ENCODE measurements around the gene GNAL.

Gene GNAL

DNA sequence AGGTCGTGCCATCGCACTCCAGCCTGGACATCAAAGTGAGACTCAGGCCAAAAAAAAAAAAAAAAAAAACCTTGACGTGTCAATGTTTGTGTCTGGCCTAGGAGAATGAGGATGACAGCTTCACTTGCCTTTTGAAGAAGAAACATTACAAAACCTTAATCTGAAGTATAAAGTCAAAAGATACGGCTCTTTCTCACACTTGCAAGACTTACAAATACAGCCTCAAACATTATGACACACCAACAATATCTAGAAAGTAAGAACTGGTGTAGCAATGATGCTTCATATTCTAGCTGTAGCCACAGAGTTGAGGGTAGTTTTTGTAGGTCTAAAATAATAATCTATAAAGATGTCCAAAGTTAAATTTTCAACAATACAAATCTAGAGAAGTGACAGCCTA lies 193.6 kb downstream of the GNAL start:
- H3K36me3 ChIP-seq (ENCODE audit: control insufficient read depth in 2 of 2, insufficient read depth in 1 of 2, low read length in 2 of 2) = peaks cover 0 to 26% of the 10 kb centered on the region in 2 experiments; a peak in 1 of 3 replicates
- H3K9me3 ChIP-seq (ENCODE audit: control insufficient read depth, insufficient read depth, low read depth, low read length) = no peaks in the 10 kb centered on the region
- no peak overlapping the region for H3K27ac ChIP-seq (ENCODE audit: extremely low read depth, low read depth, low read length)
- POLR2A ChIA-PET = no interaction called here
- TF ChIP-seq ZNF214 (tag by site-specific recombination; IDR thresholded peaks at IDR 0.05; ENCODE audit: borderline replicate concordance) (no peak), ZNF169 (tag by site-specific recombination; IDR thresholded peaks at IDR 0.05) (no peak), BCL11A (tag by site-specific recombination; IDR thresholded peaks at IDR 0.05; ENCODE audit: low read depth) (no peak), ZNF785 (tag by site-specific recombination; IDR thresholded peaks at IDR 0.05) (no peak), ZNF660 (tag by site-specific recombination; IDR thresholded peaks at IDR 0.05) (no peak), REPIN1 (tag by site-specific recombination; IDR thresholded peaks at IDR 0.05; ENCODE audit: low read depth) (no peak), ZNF416 (tag by site-specific recombination; IDR thresholded peaks at IDR 0.05) (no peak), ZNF202 (tag by site-specific recombination; IDR thresholded peaks at IDR 0.05; ENCODE audit: borderline replicate concordance) (no peak), ZBTB7A (tag by site-specific recombination; IDR thresholded peaks at IDR 0.05; ENCODE audit: low read depth) (no peak), ZNF585B (tag by site-specific recombination; IDR thresholded peaks at IDR 0.05) (no peak), ZNF621 (tag by site-specific recombination; IDR thresholded peaks at IDR 0.05) (no peak), SALL2 (tag by site-specific recombination; IDR thresholded peaks at IDR 0.05; ENCODE audit: borderline replicate concordance) (no peak), ZNF624 (tag by site-specific recombination; IDR thresholded peaks at IDR 0.05) (no peak), ZNF423 (tag by site-specific recombination; IDR thresholded peaks at IDR 0.05) (no peak)
- TF ChIP-seq, protein P1, sequence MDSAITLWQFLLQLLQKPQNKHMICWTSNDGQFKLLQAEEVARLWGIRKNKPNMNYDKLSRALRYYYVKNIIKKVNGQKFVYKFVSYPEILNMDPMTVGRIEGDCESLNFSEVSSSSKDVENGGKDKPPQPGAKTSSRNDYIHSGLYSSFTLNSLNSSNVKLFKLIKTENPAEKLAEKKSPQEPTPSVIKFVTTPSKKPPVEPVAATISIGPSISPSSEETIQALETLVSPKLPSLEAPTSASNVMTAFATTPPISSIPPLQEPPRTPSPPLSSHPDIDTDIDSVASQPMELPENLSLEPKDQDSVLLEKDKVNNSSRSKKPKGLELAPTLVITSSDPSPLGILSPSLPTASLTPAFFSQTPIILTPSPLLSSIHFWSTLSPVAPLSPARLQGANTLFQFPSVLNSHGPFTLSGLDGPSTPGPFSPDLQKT (IDR thresholded peaks at IDR 0.05; ENCODE audit: borderline replicate concordance, low read depth, low read length) = no peak
- TF ChIP-seq, protein P2, sequence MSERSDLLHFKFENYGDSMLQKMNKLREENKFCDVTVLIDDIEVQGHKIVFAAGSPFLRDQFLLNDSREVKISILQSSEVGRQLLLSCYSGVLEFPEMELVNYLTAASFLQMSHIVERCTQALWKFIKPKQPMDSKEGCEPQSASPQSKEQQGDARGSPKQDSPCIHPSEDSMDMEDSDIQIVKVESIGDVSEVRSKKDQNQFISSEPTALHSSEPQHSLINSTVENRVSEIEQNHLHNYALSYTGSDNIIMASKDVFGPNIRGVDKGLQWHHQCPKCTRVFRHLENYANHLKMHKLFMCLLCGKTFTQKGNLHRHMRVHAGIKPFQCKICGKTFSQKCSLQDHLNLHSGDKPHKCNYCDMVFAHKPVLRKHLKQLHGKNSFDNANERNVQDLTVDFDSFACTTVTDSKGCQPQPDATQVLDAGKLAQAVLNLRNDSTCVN (tag by site-specific recombination; optimal IDR thresholded peaks at IDR 0.05) = no peak
- TF ChIP-seq, protein P3, sequence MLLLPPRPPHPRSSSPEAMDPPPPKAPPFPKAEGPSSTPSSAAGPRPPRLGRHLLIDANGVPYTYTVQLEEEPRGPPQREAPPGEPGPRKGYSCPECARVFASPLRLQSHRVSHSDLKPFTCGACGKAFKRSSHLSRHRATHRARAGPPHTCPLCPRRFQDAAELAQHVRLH (tag by site-specific recombination; IDR thresholded peaks at IDR 0.05) = no peak
- TF ChIP-seq, protein P4, sequence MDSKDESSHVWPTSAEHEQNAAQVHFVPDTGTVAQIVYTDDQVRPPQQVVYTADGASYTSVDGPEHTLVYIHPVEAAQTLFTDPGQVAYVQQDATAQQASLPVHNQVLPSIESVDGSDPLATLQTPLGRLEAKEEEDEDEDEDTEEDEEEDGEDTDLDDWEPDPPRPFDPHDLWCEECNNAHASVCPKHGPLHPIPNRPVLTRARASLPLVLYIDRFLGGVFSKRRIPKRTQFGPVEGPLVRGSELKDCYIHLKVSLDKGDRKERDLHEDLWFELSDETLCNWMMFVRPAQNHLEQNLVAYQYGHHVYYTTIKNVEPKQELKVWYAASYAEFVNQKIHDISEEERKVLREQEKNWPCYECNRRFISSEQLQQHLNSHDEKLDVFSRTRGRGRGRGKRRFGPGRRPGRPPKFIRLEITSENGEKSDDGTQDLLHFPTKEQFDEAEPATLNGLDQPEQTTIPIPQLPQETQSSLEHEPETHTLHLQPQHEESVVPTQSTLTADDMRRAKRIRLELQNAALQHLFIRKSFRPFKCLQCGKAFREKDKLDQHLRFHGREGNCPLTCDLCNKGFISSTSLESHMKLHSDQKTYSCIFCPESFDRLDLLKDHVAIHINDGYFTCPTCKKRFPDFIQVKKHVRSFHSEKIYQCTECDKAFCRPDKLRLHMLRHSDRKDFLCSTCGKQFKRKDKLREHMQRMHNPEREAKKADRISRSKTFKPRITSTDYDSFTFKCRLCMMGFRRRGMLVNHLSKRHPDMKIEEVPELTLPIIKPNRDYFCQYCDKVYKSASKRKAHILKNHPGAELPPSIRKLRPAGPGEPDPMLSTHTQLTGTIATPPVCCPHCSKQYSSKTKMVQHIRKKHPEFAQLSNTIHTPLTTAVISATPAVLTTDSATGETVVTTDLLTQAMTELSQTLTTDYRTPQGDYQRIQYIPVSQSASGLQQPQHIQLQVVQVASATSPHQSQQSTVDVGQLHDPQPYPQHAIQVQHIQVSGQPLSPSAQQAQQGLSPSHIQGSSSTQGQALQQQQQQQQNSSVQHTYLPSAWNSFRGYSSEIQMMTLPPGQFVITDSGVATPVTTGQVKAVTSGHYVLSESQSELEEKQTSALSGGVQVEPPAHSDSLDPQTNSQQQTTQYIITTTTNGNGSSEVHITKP (tag by site-specific recombination; IDR thresholded peaks at IDR 0.05) = no peak
- CTCF ChIA-PET = interaction anchor here (0.6 to 0.7 kb wide), 2 partner anchors 161 to 205 kb away, joined by 3 read pairs; no protein-coding TSS in a partner anchor
- no peaks in the 10 kb centered on the region for H3K4me1 ChIP-seq (ENCODE audit: control insufficient read depth, insufficient read depth, low read length)
- H3K4me3 ChIP-seq (ENCODE audit: low read depth, low read length) = no peak overlapping the region

DNA sequence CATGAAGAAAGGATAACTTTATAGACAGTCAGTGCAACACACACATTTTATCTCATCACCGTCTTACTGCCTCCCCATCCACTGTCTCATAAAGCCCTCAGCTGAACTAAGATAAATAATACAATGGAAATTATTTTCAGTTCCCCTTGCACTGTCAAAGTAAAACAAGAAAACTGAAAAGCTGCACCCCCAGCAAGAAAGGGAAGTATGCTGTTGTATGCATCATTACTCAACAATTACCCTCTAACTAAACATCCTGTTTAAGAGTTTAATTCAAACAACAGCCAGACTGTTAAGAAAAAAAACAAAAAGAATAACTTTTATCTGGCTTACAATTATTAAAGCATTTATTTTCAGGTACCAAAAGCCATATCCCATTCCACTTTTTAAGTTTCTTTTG lies 194.1 kb downstream of the GNAL start:
- H3K4me3 ChIP-seq (ENCODE audit: low read depth, low read length) = no peak overlapping the region
- 0 out of 2 replicates have a peak, but pooled peaks cover 3% of the 10 kb centered on the region for H3K4me1 ChIP-seq (ENCODE audit: control insufficient read depth, insufficient read depth, low read length)
- CTCF ChIA-PET = interaction anchor here (0.5 to 0.9 kb wide), 4 partner anchors 25 to 206 kb away, joined by 3 to 4 read pairs (median 4); partner anchors contain the start of gene MPPE1
- peaks cover 0 to 29% of the 10 kb centered on the region in 2 experiments; a peak in 1 of 3 replicates for H3K36me3 ChIP-seq (ENCODE audit: control insufficient read depth in 2 of 2, insufficient read depth in 1 of 2, low read length in 2 of 2)
- no peaks in the 10 kb centered on the region for H3K9me3 ChIP-seq (ENCODE audit: control insufficient read depth, insufficient read depth, low read depth, low read length)
- H3K27ac ChIP-seq (ENCODE audit: extremely low read depth, low read depth, low read length) = no peak overlapping the region
- POLR2A ChIA-PET = no interaction called here
- TF ChIP-seq TRIM28 (IDR thresholded peaks at IDR 0.05; ENCODE audit: borderline replicate concordance, low read length) = no peak
- no peak for TF ChIP-seq GLIS1 (tag by site-specific recombination; IDR thresholded peaks at IDR 0.05)
- no peak for TF ChIP-seq ZFP41 (tag by site-specific recombination; IDR thresholded peaks at IDR 0.05; ENCODE audit: borderline replicate concordance)
- TF ChIP-seq, protein P5, sequence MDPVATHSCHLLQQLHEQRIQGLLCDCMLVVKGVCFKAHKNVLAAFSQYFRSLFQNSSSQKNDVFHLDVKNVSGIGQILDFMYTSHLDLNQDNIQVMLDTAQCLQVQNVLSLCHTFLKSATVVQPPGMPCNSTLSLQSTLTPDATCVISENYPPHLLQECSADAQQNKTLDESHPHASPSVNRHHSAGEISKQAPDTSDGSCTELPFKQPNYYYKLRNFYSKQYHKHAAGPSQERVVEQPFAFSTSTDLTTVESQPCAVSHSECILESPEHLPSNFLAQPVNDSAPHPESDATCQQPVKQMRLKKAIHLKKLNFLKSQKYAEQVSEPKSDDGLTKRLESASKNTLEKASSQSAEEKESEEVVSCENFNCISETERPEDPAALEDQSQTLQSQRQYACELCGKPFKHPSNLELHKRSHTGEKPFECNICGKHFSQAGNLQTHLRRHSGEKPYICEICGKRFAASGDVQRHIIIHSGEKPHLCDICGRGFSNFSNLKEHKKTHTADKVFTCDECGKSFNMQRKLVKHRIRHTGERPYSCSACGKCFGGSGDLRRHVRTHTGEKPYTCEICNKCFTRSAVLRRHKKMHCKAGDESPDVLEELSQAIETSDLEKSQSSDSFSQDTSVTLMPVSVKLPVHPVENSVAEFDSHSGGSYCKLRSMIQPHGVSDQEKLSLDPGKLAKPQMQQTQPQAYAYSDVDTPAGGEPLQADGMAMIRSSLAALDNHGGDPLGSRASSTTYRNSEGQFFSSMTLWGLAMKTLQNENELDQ (tag by site-specific recombination; IDR thresholded peaks at IDR 0.05; ENCODE audit: low read depth) = no peak
- no peak for TF ChIP-seq OVOL3 (tag by site-specific recombination; IDR thresholded peaks at IDR 0.05)
- no peak for TF ChIP-seq ZFHX2 (tag by site-specific recombination; conservative IDR thresholded peaks at IDR 0.05)
- TF ChIP-seq ZXDB (tag by site-specific recombination; IDR thresholded peaks at IDR 0.05) = no peak
- no peak for TF ChIP-seq ZNF560 (tag by site-specific recombination; IDR thresholded peaks at IDR 0.05; ENCODE audit: borderline replicate concordance)
- no peak for TF ChIP-seq ZNF768 (tag by site-specific recombination; IDR thresholded peaks at IDR 0.05)
- no peak for TF ChIP-seq ZNF274 (IDR thresholded peaks at IDR 0.05; ENCODE audit: low read length)
- TF ChIP-seq ZNF274 (tag by site-specific recombination; IDR thresholded peaks at IDR 0.05; ENCODE audit: borderline replicate concordance) = no peak

All from HEK293 (cell line).